Mesothelial cell of epicardium (in vitro differentiated cells): ENCODE data around the gene CD38. TPM values are rescaled to one million over a fixed set of nuclear protein-coding genes. Genes with fewer than 3 reads are reported as not detected.

Source experiments
- DNase-seq, 2 experiments: peaks; one replicate each; pipeline ENCODE4 v3.0.0; 2021; ENCODE audit warnings: low spot score in 2 of 2; ENCODE audit not compliant: unreplicated experiment in 2 of 2
- H3K27ac Mint-ChIP-seq: 2 replicates; pipeline ENCODE4 v1.8.0; 2021; ENCODE audit warnings: mixed read lengths
- H3K27me3 Mint-ChIP-seq: 2 replicates; pipeline ENCODE4 v1.8.0; 2021; ENCODE audit warnings: low read depth, mixed read lengths
- H3K36me3 Mint-ChIP-seq: 2 replicates; pipeline ENCODE4 v1.8.0; 2021; ENCODE audit warnings: mixed read lengths
- H3K4me1 Mint-ChIP-seq: 2 replicates; pipeline ENCODE4 v1.8.0; 2021; ENCODE audit warnings: mixed read lengths
- H3K4me3 Mint-ChIP-seq: 2 replicates; pipeline ENCODE4 v1.8.0; 2021; ENCODE audit warnings: mild to moderate bottlenecking, moderate library complexity, mixed read lengths
- H3K9me3 Mint-ChIP-seq: 2 replicates; pipeline ENCODE4 v1.8.0; 2021; ENCODE audit warnings: mixed read lengths
- CTCF ChIP-seq: fragments of 200-600 bp; sonication (generic); IDR thresholded peaks from one replicate; pipeline ENCODE4 v1.5.0; 2021; ENCODE audit warnings: antibody characterized with exemption; ENCODE audit not compliant: unreplicated experiment
- total RNA-seq: library from RNA; stranded (reverse); gene quantifications from 3 replicates; pipeline ENCODE4 v1.2.1, GENCODE V29; 2021

Gene CD38
- total RNA-seq, 1 donor from 2014 or later, result 0.20 TPM

- no peak overlapping the region for H3K4me3 Mint-ChIP-seq
- DNase-seq, result no peak
- peaks cover 2% of the 10 kb centered on the region for H3K4me1 Mint-ChIP-seq
- H3K9me3 Mint-ChIP-seq, result peaks cover 11% of the 10 kb centered on the region
- no peaks in the 10 kb centered on the region for H3K36me3 Mint-ChIP-seq
- TF ChIP-seq CTCF, result peak; percentile 72
- H3K27ac Mint-ChIP-seq, result no peak overlapping the region
- no peaks in the 10 kb centered on the region for H3K27me3 Mint-ChIP-seq
Measured at GRCh38 chr4:15805583-15806517, 27.7 kb downstream of the CD38 start.

- no peak for TF ChIP-seq CTCF
- no peak overlapping the region for H3K27ac Mint-ChIP-seq
- H3K36me3 Mint-ChIP-seq, result no peaks in the 10 kb centered on the region
- H3K4me3 Mint-ChIP-seq, result no peak overlapping the region
- peaks cover 11% of the 10 kb centered on the region for H3K4me1 Mint-ChIP-seq
- no peak for DNase-seq
- H3K9me3 Mint-ChIP-seq, result peaks cover 4% of the 10 kb centered on the region
- no peaks in the 10 kb centered on the region for H3K27me3 Mint-ChIP-seq
Measured at GRCh38 chr4:15809058-15809457, 30.9 kb downstream of the CD38 start.

- no peaks in the 10 kb centered on the region for H3K36me3 Mint-ChIP-seq
- peaks cover 4% of the 10 kb centered on the region for H3K9me3 Mint-ChIP-seq
- TF ChIP-seq CTCF, result no peak
- DNase-seq, result no peak
- H3K4me3 Mint-ChIP-seq, result no peak overlapping the region
- no peaks in the 10 kb centered on the region for H3K27me3 Mint-ChIP-seq
- peaks cover 11% of the 10 kb centered on the region for H3K4me1 Mint-ChIP-seq
- H3K27ac Mint-ChIP-seq, result no peak overlapping the region
Measured at GRCh38 chr4:15809466-15809865, 31.3 kb downstream of the CD38 start.

- H3K36me3 Mint-ChIP-seq, result no peaks in the 10 kb centered on the region
- no peak for TF ChIP-seq CTCF
- H3K4me3 Mint-ChIP-seq, result no peak overlapping the region
- peaks cover 9% of the 10 kb centered on the region for H3K4me1 Mint-ChIP-seq
- H3K27me3 Mint-ChIP-seq, result no peaks in the 10 kb centered on the region
- H3K9me3 Mint-ChIP-seq, result peaks cover 4% of the 10 kb centered on the region
- peak overlapping the region; percentile 58 for H3K27ac Mint-ChIP-seq
- DNase-seq, result no peak
Measured at GRCh38 chr4:15811703-15812337, 33.7 kb downstream of the CD38 start.

GRCh38 chr4:15832523-15833451 lies 54.7 kb downstream of the CD38 start:
- Mint-ChIP-seq H3K27me3 (no peaks in the 10 kb centered on the region), H3K27ac (no peak overlapping the region), H3K4me3 (no peak overlapping the region), H3K4me1 (no peaks in the 10 kb centered on the region), H3K36me3 (peaks cover 4% of the 10 kb centered on the region), H3K9me3 (peaks cover 27% of the 10 kb centered on the region)
- TF ChIP-seq CTCF, result no peak
- no peak for DNase-seq
